PC-3 (cell line): ENCODE data around the gene RCHY1.

ENCODE experiments used
- EZH2 ChIP-seq: fragments of 300-600 bp; sonication (generic); IDR thresholded peaks from one replicate; pipeline ENCODE4 v1.6.1; 2017; ENCODE audit warnings: antibody characterized with exemption, mild to moderate bottlenecking, low read length; ENCODE audit not compliant: unreplicated experiment
- EZH2phosphoT487 ChIP-seq: fragments of 300-600 bp; sonication (generic); IDR thresholded peaks from 2 replicates; pipeline ENCODE4 v1.6.1; 2018; ENCODE audit warnings: mild to moderate bottlenecking, antibody characterized with exemption, low read length, borderline replicate concordance
- TF ChIP-seq, protein P1 (sequence below): fragments of 300-600 bp; sonication (generic); conservative IDR thresholded peaks from 2 replicates; pipeline ENCODE4 v1.5.1; 2017; ENCODE audit warnings: antibody characterized with exemption, low read depth, mild to moderate bottlenecking, low read length

GRCh38 chr4:75434105-75434504, 80.1 kb downstream of the RCHY1 start:
- TF ChIP-seq, protein P1, sequence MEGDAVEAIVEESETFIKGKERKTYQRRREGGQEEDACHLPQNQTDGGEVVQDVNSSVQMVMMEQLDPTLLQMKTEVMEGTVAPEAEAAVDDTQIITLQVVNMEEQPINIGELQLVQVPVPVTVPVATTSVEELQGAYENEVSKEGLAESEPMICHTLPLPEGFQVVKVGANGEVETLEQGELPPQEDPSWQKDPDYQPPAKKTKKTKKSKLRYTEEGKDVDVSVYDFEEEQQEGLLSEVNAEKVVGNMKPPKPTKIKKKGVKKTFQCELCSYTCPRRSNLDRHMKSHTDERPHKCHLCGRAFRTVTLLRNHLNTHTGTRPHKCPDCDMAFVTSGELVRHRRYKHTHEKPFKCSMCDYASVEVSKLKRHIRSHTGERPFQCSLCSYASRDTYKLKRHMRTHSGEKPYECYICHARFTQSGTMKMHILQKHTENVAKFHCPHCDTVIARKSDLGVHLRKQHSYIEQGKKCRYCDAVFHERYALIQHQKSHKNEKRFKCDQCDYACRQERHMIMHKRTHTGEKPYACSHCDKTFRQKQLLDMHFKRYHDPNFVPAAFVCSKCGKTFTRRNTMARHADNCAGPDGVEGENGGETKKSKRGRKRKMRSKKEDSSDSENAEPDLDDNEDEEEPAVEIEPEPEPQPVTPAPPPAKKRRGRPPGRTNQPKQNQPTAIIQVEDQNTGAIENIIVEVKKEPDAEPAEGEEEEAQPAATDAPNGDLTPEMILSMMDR: no peak
- TF ChIP-seq EZH2: no peak
- no peak for TF ChIP-seq EZH2phosphoT487
